Cardiac septum (tissue), 1 donor: ENCODE measurements around the gene CBX4. TPM values are rescaled to one million over a fixed set of nuclear protein-coding genes. Genes with fewer than 3 reads are reported as not detected.

Experiments used
- DNase-seq: peaks from one replicate; pipeline ENCODE4 v3.0.0-alpha.2; 2020; ENCODE audit warnings: low spot score
- intact Hi-C: fragments of 100-400 bp; cut with DNase I; formaldehyde crosslinking; loops from one replicate; pipeline ENCODE4 v1.14.0; 2022
- total RNA-seq: library from RNA; stranded (reverse); fragmentation: NEBNext Ultra II Directional; extraction: Animal tissue kit (Norgen Biotek cat#: 25700); gene quantifications from one replicate; pipeline ENCODE4 v1.2.1, GENCODE V29; 2021
- donor health status: DM: no; HTN: no; CAD: no.

Gene CBX4
- total RNA-seq, 1 donor from 2014 or later = 23.8 TPM

GRCh38 chr17:79833744-79834564, 5.3 kb downstream of the CBX4 start:
- no peak for DNase-seq
- intact Hi-C loops = no loop called here

GRCh38 chr17:79833110-79833450, 6.2 kb downstream of the CBX4 start:
- intact Hi-C loops = no loop called here

DNA sequence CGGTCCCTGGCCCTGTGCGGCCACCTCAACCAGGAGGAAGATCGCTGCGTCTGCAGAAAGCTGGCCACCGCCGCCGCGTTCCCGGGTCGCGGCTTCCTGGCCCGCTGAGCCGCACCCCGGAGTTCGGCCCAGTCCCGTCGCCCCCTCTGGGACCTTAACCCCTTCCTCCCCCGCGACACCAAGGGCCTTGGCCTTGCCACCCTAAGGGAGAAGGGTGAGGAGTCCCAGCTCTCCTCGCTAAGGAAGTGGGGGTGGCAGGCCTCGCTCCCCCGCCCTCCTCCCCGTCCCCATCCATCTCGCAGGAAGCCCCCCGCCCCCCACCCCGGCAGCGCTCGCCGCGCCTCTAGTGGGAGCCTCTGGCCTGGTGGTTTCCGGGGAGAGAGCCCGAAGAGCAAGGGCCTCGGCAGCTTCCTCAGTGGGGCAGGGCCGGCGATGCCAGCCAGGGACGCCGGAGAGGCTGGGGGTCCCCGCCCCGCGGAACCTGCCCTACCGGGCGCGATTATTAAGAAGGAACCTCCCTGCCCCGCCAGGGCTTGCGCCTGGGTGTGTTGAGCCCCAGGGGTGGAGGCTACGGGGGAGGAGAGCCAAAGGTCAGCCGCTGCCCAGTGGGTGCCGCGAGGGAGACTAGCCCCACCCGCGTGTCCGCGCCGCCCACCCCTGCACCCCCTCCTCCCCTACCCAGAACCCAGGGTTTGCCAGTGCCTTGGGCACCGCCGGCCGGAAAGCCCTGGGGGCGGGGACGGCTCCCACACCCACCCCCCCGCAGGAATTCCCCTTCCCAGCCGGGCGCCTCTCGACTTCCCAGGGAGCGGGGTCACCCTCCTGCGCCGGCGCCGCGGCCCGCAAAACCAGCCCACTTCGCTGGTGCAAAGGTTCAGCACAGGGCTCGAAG, 6.8 kb downstream of the CBX4 start:
- intact Hi-C loops = no loop called here
- no peak for DNase-seq

More at GRCh38 chr17:79833110-79833450, 6.2 kb downstream of the CBX4 start:
- DNase-seq = no peak

DNA sequence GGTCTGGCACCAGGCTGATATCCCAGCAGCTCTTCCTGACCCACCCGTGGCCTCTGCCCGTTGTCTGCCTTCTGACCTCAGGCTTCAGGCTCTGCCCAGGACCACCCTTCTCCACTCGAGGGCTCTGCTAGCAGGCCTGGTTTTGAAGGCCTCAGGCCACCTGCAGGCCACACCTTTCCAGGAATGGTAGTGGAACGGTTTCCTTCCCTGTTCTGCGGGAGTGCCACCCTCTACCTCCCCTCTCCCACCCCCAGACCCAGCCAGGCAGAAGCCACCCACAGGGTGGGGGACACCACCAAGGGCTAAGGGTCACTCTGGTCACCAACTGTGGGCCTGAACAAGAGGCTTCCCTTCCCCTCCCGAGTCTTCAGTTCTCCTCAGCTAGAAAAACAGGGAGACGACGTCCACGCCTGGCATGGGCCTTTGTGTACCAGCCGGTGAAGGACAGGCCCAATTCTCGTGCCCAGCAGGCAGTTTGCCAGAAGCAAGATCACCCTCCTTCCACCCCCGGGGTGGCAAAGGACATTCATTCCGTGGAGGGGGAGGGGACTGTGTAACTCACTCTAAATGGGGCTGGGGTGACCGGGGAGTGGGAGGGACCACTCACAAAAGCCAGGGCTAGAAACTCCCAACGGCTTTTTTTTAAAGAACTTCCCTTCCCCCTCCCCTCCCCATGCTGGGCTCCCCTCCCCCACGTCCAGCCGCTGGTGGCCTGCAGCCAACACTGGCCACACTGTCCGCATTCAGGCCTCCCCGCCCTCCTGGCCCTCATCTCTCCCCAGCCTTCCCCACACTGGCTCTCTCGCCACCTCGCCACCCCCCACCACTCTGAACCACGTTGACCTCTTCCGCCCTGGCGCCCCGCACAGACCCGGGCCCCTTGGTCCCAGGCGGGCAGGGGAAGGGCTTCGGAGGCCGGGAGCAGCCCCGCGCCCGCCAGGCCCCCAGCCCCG, 7.7 kb downstream of the CBX4 start:
- intact Hi-C loops = no loop called here
- peak; percentile 85 for DNase-seq

DNA sequence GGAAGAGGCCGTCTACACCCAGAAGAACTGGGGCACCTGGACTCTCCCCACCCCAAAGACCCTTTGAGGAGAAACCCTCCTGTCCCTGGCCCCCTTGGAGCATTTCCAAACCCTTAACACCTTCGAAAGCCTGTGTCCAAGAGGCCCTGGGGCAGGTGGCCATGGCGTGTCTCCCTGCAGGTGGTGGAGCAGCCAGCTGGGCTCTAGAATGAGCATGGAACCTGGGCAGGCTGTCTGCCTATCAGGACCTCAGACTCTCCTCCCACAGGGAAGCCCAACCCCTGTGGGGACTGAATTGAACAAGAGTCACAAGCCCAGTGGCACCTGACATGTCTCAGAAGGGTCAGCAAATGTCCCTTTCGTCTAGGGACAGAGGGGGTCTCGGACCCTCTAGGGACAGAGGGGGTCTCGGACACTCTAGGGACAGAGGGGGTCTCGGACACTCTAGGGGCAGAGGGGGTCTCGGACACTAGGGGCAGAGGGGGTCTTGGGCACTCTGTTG, 8.4 kb downstream of the CBX4 start:
- intact Hi-C loops = no loop called here
- DNase-seq = no peak

- intact Hi-C loops = no loop called here
- DNase-seq = no peak
Measured at GRCh38 chr17:79830303-79830702, 8.9 kb downstream of the CBX4 start.

DNA sequence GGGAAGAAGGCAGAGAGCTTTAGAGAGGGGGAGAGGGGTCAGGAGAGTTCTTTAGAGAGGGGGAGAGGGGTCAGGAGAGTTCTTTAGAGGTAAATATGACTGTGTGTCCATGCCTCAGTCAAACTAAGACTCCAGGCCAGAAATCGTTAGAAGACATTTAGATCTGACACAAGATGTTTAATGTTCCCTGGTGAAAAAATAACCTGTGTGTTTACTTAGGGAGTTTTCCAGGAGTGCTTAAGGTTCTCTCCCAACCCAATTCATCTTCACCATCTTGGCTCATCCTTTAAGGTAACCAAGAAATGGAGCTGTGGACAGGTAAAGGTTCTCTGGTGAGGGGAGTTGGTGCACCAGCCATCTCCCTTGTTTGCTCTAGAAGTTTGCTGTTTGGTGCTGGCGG, 9.8 kb downstream of the CBX4 start:
- DNase-seq = no peak
- intact Hi-C loops = no loop called here

DNA sequence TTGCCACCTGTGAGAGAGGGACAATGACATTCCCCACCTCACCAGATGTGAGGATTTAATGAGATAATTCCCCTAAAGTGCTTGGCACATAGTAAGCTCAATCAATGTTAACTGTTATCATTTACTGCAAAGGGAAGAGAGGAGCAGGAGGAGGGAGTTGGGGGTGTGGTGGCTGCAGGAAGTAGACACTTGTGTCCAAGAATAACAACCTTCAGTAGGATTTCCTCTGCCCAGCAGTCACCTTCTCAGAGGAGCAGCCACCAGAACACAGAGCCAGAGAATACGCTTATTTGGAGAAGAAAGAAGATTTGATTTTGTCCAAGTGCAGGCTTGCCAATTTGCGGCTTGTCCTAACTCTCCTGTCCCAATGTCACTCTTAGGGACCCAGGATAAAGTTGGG, 10.2 kb downstream of the CBX4 start:
- intact Hi-C loops = no loop called here
- no peak for DNase-seq

DNA sequence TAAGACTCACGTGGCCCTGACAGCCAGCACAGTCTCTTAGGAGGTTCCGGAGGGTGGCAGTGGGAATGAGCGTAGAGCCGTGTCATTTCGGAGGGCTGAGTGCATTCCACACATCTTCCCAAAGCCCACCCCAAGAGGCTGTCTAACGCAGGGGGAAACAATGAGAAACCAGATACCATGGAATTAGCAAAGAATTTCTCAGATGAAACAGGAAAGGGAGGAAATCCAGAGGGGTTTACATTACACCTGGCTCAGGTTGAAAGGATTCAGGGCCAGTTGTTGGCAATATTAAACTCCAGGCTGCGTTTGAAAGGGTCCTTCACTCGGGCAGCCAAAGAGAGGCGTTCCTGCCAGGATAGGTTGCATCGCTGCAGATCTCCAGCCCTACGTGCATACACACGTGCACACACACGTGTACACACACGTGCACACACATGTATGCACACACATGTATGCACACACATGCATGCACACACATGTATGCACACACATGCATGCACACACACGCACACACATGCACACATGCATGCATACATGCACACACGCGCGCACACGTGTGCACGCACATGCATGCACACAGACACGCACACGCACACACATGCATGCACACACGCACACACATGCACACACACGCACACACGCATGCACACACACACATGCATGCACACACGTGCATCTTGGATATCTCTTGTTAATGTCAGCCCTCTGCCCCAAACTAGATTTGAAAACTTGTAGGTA, 12.2 kb downstream of the CBX4 start:
- intact Hi-C loops = no loop called here
- DNase-seq = no peak

- intact Hi-C loops = no loop called here
- no peak for DNase-seq
Measured at GRCh38 chr17:79826204-79826680, 13.0 kb downstream of the CBX4 start.

GRCh38 chr17:79825580-79825921, 13.7 kb downstream of the CBX4 start:
- intact Hi-C loops = no loop called here
- no peak for DNase-seq

- no peak for DNase-seq
- intact Hi-C loops = no loop called here
Measured at GRCh38 chr17:79824893-79825579, 14.2 kb downstream of the CBX4 start.

GRCh38 chr17:79824234-79824633, 15.0 kb downstream of the CBX4 start:
- no peak for DNase-seq
- intact Hi-C loops = no loop called here

DNA sequence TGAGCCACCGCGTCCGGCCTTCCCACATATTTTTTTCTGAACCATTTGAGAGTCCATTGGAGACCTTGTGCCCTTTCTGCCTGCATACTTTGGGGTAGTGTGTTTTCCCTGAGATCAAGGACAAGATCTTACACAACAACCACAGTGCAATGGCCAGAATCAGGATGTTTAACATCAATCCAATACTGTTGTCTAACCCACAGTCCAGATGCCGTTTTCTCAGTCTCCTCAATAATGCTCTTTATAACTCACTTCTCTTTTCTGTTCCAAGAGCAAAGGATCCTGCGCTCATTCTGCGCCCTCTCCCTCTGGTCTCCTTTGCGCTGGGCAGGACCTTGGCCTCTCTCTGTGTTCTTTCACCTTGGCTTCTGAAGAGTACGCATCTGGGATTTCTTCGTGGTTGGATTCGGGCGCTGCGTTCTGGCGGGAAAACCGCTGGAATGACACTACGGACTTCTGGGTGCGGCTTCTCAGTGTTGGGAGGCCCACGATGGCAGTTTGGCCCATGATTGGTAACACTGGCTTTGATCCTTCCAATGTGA, 16.6 kb downstream of the CBX4 start:
- intact Hi-C loops = no loop called here
- no peak for DNase-seq

GRCh38 chr17:79821331-79822095, 17.7 kb downstream of the CBX4 start:
- intact Hi-C loops = no loop called here
- no peak for DNase-seq

- intact Hi-C loops = no loop called here
- DNase-seq = no peak
Measured at GRCh38 chr17:79820959-79821330, 18.3 kb downstream of the CBX4 start.

DNA sequence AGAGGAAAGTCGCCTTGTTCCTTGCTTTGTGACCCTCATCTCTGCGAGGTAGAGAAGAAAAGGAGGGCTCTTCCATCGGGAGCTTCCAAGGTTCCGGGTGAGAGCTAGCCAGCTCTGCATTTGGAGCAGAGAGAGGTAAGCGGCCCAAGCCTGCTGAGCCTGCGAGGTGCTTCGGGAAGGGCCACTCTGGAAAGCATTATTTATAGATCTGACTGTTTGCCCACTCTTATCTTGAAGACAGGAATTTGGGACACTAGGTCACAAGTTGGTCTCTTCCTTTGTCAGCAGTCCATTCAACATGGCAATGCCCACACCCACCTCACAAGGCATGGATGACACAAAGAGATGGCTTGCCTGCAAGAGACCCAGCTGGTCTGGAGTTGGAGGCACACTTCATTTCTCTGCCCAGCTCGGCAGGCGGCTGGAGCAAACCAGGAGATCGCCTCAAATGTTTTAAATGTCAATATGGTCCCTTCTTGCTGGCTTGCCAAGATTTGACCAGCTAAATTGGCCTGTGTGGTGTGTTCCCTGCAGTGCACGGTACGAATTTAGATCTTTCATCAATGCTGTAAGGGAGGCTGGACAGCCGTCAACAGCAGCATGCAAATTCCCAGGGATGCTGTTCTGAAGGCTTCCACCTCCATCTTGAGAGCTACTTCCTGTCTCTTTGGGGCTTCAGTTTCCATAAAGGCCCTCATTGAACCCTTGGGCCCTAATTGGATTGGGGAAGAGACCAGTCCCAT, 19.5 kb downstream of the CBX4 start:
- intact Hi-C loops = no loop called here
- no peak for DNase-seq
